H1 (cell line): ENCODE results near the gene DSCAM. TPM values are rescaled to one million over a fixed set of nuclear protein-coding genes. Genes with fewer than 3 reads are reported as not detected.

ENCODE experiments used
- CTCF ChIA-PET: fragments of 300-600 bp; sonication (Branson Sonifier 250); formaldehyde crosslinking; loops from one replicate; lab custom pipeline; 2021; ENCODE audit not compliant: partially characterized antibody; lab: Charles Lee
- POLR2A ChIA-PET: fragments of 300-600 bp; sonication (Branson Sonifier 250); formaldehyde crosslinking; loops from one replicate; lab custom pipeline; 2021; ENCODE audit warnings: inconsistent platforms; ENCODE audit not compliant: partially characterized antibody; lab: Charles Lee
- DNase-seq, 2 experiments: peaks; one replicate each; pipeline versions ENCODE4 v3.0.0 to v3.0.0-alpha.2; 2010 to 2022; ENCODE audit warnings: low spot score in 2 of 2, low read depth in 1 of 2, mixed read lengths in 1 of 2
- FAIRE-seq: peaks from 2 replicates; lab custom pipeline; 2011; peaks lifted over from hg19 to GRCh38; lab: Jason Lieb, UNC
- H2AFZ ChIP-seq: 2 replicates; pipeline ENCODE4 v1.8.1; 2012; ENCODE audit warnings: low read length, inconsistent platforms
- H2AK5ac ChIP-seq: 2 replicates; pipeline ENCODE4 v1.6.1; 2013; ENCODE audit warnings: low read depth, low read length
- H2BK120ac ChIP-seq: replicated peaks from 2 replicates; pipeline ENCODE3; 2013; ENCODE audit warnings: low read depth, low read length, inconsistent platforms
- H2BK12ac ChIP-seq: 2 replicates; pipeline ENCODE4 v1.6.1; 2013; ENCODE audit warnings: low read depth, low read length
- H2BK15ac ChIP-seq: 2 replicates; pipeline ENCODE4 v1.6.1; 2013; ENCODE audit warnings: low read length
- H2BK20ac ChIP-seq: 2 replicates; pipeline ENCODE4 v1.6.1; 2013; ENCODE audit warnings: low read length
- H2BK5ac ChIP-seq: 2 replicates; pipeline ENCODE4 v1.6.1; 2013; ENCODE audit warnings: low read depth, low read length
- H3K14ac ChIP-seq: 2 replicates; pipeline ENCODE4 v1.6.1; 2013; ENCODE audit warnings: inconsistent platforms; ENCODE audit not compliant: insufficient read length
- H3K18ac ChIP-seq: 2 replicates; pipeline ENCODE4 v1.6.1; 2013; ENCODE audit warnings: low read length; ENCODE audit errors: extremely low read depth
- H3K23ac ChIP-seq: 2 replicates; pipeline ENCODE4 v1.6.1; 2013; ENCODE audit warnings: inconsistent platforms; ENCODE audit not compliant: insufficient read length
- H3K23me2 ChIP-seq: 2 replicates; pipeline ENCODE4 v1.6.1; 2013; ENCODE audit warnings: low read depth, low read length
- H3K27ac ChIP-seq: 2 replicates; pipeline ENCODE4 v1.6.1; 2011; ENCODE audit warnings: low read depth, low read length, inconsistent platforms
- H3K27me3 ChIP-seq, 4 experiments: replicated peaks in 1 of 4; 1 replicate in 1 of 4; 2 replicates in 3 of 4; pipeline versions ENCODE4 v1.6.1 to v1.8.1; 2011 to 2013; ENCODE audit warnings: low read length in 3 of 4, mild to moderate bottlenecking in 3 of 4, inconsistent platforms in 2 of 4, mixed read lengths in 2 of 4, moderate library complexity in 1 of 4; ENCODE audit not compliant: control insufficient read depth in 3 of 4, insufficient read depth in 3 of 4; ENCODE audit errors: extremely low read depth in 1 of 4
- H3K36me3 ChIP-seq, 4 experiments: 2 replicates each; pipeline versions ENCODE4 v1.6.1 to v1.8.1; 2011 to 2013; ENCODE audit warnings: mild to moderate bottlenecking in 4 of 4, low read length in 3 of 4, moderate library complexity in 2 of 4, control low read depth in 1 of 4, inconsistent platforms in 1 of 4; ENCODE audit not compliant: insufficient read depth in 4 of 4, control insufficient read depth in 2 of 4
- H3K4ac ChIP-seq: replicated peaks from 2 replicates; pipeline ENCODE3; 2013; ENCODE audit warnings: low read length, low read depth, mixed read lengths, inconsistent platforms; ENCODE audit not compliant: insufficient read length
- H3K4me1 ChIP-seq, 4 experiments: replicated peaks in 1 of 4; 1 replicate in 1 of 4; 2 replicates in 3 of 4; pipeline versions ENCODE4 v1.6.1 to v1.8.1; 2011 to 2013; ENCODE audit warnings: low read length in 3 of 4, inconsistent platforms in 2 of 4, mixed read lengths in 1 of 4; ENCODE audit not compliant: insufficient read depth in 4 of 4, control insufficient read depth in 3 of 4
- H3K4me2 ChIP-seq, 2 experiments: 2 replicates each; pipeline versions ENCODE4 v1.6.1 to v1.8.1; 2011 to 2013; ENCODE audit warnings: low read depth in 2 of 2, low read length in 2 of 2, control low read depth in 1 of 2, inconsistent platforms in 1 of 2, mild to moderate bottlenecking in 1 of 2; ENCODE audit not compliant: insufficient read depth in 1 of 2
- H3K4me3 ChIP-seq, 4 experiments: fragments of 200-600, 300-600 bp in 1 of 4; sonication (generic), shearing (Covaris generic), sonication (Bioruptor Twin) in 1 of 4; 2 replicates each; pipeline versions ENCODE4 v1.5.1 to v1.8.1; 2011 to 2016; ENCODE audit warnings: low read length in 4 of 4, low read depth in 3 of 4, control low read depth in 2 of 4, inconsistent platforms in 2 of 4, mild to moderate bottlenecking in 2 of 4, mixed read lengths in 1 of 4, moderate library complexity in 1 of 4; ENCODE audit not compliant: insufficient read depth in 2 of 4; ENCODE audit errors: extremely low read depth in 1 of 4
- H3K56ac ChIP-seq: replicated peaks from 2 replicates; pipeline ENCODE3; 2013; ENCODE audit warnings: low read depth, mild to moderate bottlenecking, mixed read lengths, low read length, inconsistent platforms; ENCODE audit not compliant: insufficient read length
- H3K79me1 ChIP-seq: 2 replicates; pipeline ENCODE4 v1.6.1; 2013; ENCODE audit warnings: low read depth, low read length, control low read depth
- H3K79me2 ChIP-seq, 2 experiments: 2 replicates each; pipeline versions ENCODE4 v1.6.1 to v1.8.1; 2012 to 2013; ENCODE audit warnings: low read length in 2 of 2, mild to moderate bottlenecking in 2 of 2, inconsistent platforms in 1 of 2; ENCODE audit not compliant: insufficient read depth in 2 of 2, control insufficient read depth in 1 of 2
- H3K9ac ChIP-seq, 4 experiments: replicated peaks in 1 of 4; 1 replicate in 1 of 4; 2 replicates in 3 of 4; pipeline versions ENCODE4 v1.6.1 to v1.8.1; 2011 to 2013; ENCODE audit warnings: low read depth in 3 of 4, low read length in 3 of 4, control low read depth in 2 of 4, mild to moderate bottlenecking in 2 of 4, moderate library complexity in 2 of 4, inconsistent platforms in 1 of 4; ENCODE audit errors: extremely low read depth in 1 of 4
- H3K9me3 ChIP-seq, 2 experiments: 2 replicates each; pipeline versions ENCODE4 v1.6.1 to v1.8.1; 2012 to 2013; ENCODE audit warnings: mild to moderate bottlenecking in 2 of 2, moderate library complexity in 2 of 2, control low read depth in 1 of 2, inconsistent platforms in 1 of 2, low read depth in 1 of 2, low read length in 1 of 2, mixed read lengths in 1 of 2; ENCODE audit not compliant: insufficient read depth in 2 of 2
- H4K20me1 ChIP-seq, 2 experiments: replicated peaks in 1 of 2; 2 replicates each; pipeline versions ENCODE3 to v1.8.1; 2011 to 2013; ENCODE audit warnings: inconsistent platforms in 2 of 2, low read length in 2 of 2, mild to moderate bottlenecking in 1 of 2; ENCODE audit not compliant: insufficient read depth in 2 of 2, control insufficient read depth in 1 of 2
- H4K5ac ChIP-seq: 2 replicates; pipeline ENCODE4 v1.6.1; 2013; ENCODE audit warnings: low read length, low read depth, mixed read lengths, inconsistent platforms; ENCODE audit not compliant: insufficient read length
- H4K8ac ChIP-seq: 2 replicates; pipeline ENCODE4 v1.8.0; 2013; ENCODE audit warnings: mild to moderate bottlenecking, moderate library complexity, low read length, inconsistent platforms; ENCODE audit not compliant: insufficient read depth; ENCODE audit errors: extremely low read depth
- H4K91ac ChIP-seq: replicated peaks from 2 replicates; pipeline ENCODE3; 2013; ENCODE audit warnings: low read length, mixed read lengths, inconsistent platforms; ENCODE audit not compliant: insufficient read length
- CBX5 ChIP-seq: fragments of 300-800, 300-1000 bp; sonication (generic); IDR thresholded peaks from 2 replicates; pipeline ENCODE4 v1.7.1; 2016; ENCODE audit warnings: antibody characterized with exemption, low read length, low read depth
- POLR2AphosphoS5 ChIP-seq: IDR thresholded peaks from 2 replicates; pipeline ENCODE4 v1.6.1; 2011; ENCODE audit warnings: low read depth, low read length
- WGBS, 2 experiments: shearing (Covaris generic) in 1 of 2; methylation state at CpG; one replicate each; pipeline versions ENCODE4 v1.1.6 to v1.1.7; 2013 to 2015; ENCODE audit warnings: low lambda C conversion rate in 2 of 2, mixed read lengths in 2 of 2, inconsistent platforms in 1 of 2, low coverage in 1 of 2, missing lambda C conversion rate in 1 of 2; ENCODE audit not compliant: insufficient replicate concordance in 2 of 2, insufficient coverage in 1 of 2, insufficient read length in 1 of 2; ENCODE audit errors: extremely low coverage in 1 of 2, missing lambda C conversion rate in 1 of 2; 5-methylcytosine and 5-hydroxymethylcytosine counted together
- polyA plus RNA-seq, 7 experiments: library from polyadenylated mRNA; depleted of rRNA in 3 of 7; stranded (reverse) in 5 of 7; unstranded in 2 of 7; fragments of >200 nt in 5 of 7; fragments of 200-250 nt in 2 of 7; gene quantifications; 1 replicate in 5 of 7; 2 replicates in 1 of 7; 4 replicates in 1 of 7; pipeline versions ENCODE4 v1.2.1 to v1.2.3, GENCODE V29; 2011 to 2013; ENCODE audit warnings: missing spikeins in 2 of 7, mixed read lengths in 2 of 7
- total RNA-seq: library from RNA; stranded (reverse); fragmentation: NEBNext Ultra II Directional; extraction: Animal tissue kit (Norgen Biotek cat#: 25700); gene quantifications from 2 replicates; pipeline ENCODE4 v1.2.1, GENCODE V29; 2021

The DSCAM gene
- total and polyA plus RNA-seq, 2 of the 8 experiments (the other 6 are each of a cell fraction or from before 2014, with no cell fraction given) = 0.02 to 0.15 TPM

- Histone ChIP-seq H3K23me2 (no peaks in the 10 kb centered on the region), H3K4me1 (no peaks in the 10 kb centered on the region), H3K14ac (no peak overlapping the region), H3K23ac (no peak overlapping the region), H3K4ac (no peak overlapping the region), H3K27me3 (no peaks in the 10 kb centered on the region), H2BK5ac (no peak overlapping the region), H3K79me1 (no peaks in the 10 kb centered on the region), H3K56ac (no peak overlapping the region), H3K27ac (no peak overlapping the region), H3K36me3 (no peaks in the 10 kb centered on the region), H2AFZ (no peak overlapping the region), H2BK120ac (no peak overlapping the region), H3K79me2 (no peaks in the 10 kb centered on the region), H3K18ac (no peak overlapping the region), H4K5ac (no peak overlapping the region), H4K8ac (no peak overlapping the region), H4K20me1 (no peaks in the 10 kb centered on the region), H2BK12ac (no peak overlapping the region), H2AK5ac (no peak overlapping the region), H2BK20ac (no peak overlapping the region), H4K91ac (no peak overlapping the region), H3K9ac (no peak overlapping the region), H3K9me3 (no peaks in the 10 kb centered on the region), H3K4me3 (no peak overlapping the region), H3K4me2 (no peak overlapping the region), H2BK15ac (no peak overlapping the region)
- POLR2A ChIA-PET = no interaction called here
- FAIRE-seq (no peak), DNase-seq (no peak)
- CTCF ChIA-PET = interaction anchor here (0.9 kb wide), 1 partner anchor 13 kb away, joined by 3 read pairs; no protein-coding TSS in a partner anchor
- WGBS, 2 experiments = 89% methylated on average over 3 of the region's 3 CpGs; no CpG with 5 or more reads in 1 of the 2 experiments
- TF ChIP-seq POLR2AphosphoS5 (no peak), CBX5 (no peak)
These were observed 392.9 kb downstream of the DSCAM start for GRCh38 chr21:40454057-40454456.
